Fibroblast of peridontal ligament (primary cell): Measurements from ENCODE around the gene CLK4.
A peak's percentile ranks its signal among the peaks of the same experiment; 100 is the strongest.

Source experiments
- DNase-seq: peaks from one replicate; pipeline ENCODE4 v3.0.0-alpha.2; 2010; ENCODE audit errors: extremely low read depth

The CLK4 gene

GRCh38 chr5:178637356-178638074 lies 10.7 kb upstream of the CLK4 start:
- DNase-seq = no peak

GRCh38 chr5:178632285-178632684 lies 5.4 kb upstream of the CLK4 start:
- no peak for DNase-seq

GRCh38 chr5:178630951-178631350 lies 4.1 kb upstream of the CLK4 start:
- no peak for DNase-seq

GRCh38 chr5:178630475-178630930 lies 3.7 kb upstream of the CLK4 start:
- no peak for DNase-seq

- no peak for DNase-seq
These were observed 379 bp upstream of the CLK4 start for GRCh38 chr5:178627259-178627598.

GRCh38 chr5:178625679-178626483 lies 969 bp downstream of the CLK4 start:
- DNase-seq = peak; percentile 40

- peak; percentile 28 for DNase-seq
These were observed 2.0 kb downstream of the CLK4 start for GRCh38 chr5:178624631-178625546.

GRCh38 chr5:178622679-178623247 lies 4.1 kb downstream of the CLK4 start:
- DNase-seq = no peak

GRCh38 chr5:178619390-178619789 lies 7.5 kb downstream of the CLK4 start:
- DNase-seq = no peak

- DNase-seq = no peak
These were observed 14.6 kb downstream of the CLK4 start for GRCh38 chr5:178612299-178612698.

GRCh38 chr5:178606269-178606668 lies 20.6 kb downstream of the CLK4 start:
- peak; percentile 5 for DNase-seq

- no peak for DNase-seq
These were observed 21.1 kb downstream of the CLK4 start for GRCh38 chr5:178605788-178606187.

GRCh38 chr5:178602752-178603151 lies 24.1 kb downstream of the CLK4 start:
- peak; percentile 21 for DNase-seq

- no peak for DNase-seq
These were observed 31.1 kb downstream of the CLK4 start for GRCh38 chr5:178595750-178596149.

GRCh38 chr5:178595150-178595549 lies 31.7 kb downstream of the CLK4 start:
- no peak for DNase-seq

- peak; percentile 42 for DNase-seq
These were observed 35.9 kb downstream of the CLK4 start for GRCh38 chr5:178590924-178591423.

- DNase-seq = peak; percentile 11
These were observed 36.5 kb downstream of the CLK4 start, which contains the start of gene COL23A1 for GRCh38 chr5:178590141-178590923. COL23A1 (minus strand) TSS chr5:178590393.

GRCh38 chr5:178589180-178590140 lies 37.4 kb downstream of the CLK4 start:
- DNase-seq = no peak

- no peak for DNase-seq
These were observed 38.1 kb downstream of the CLK4 start for GRCh38 chr5:178588769-178589168.
